ENCODE results near the gene TMC6. TPM values are rescaled to one million over a fixed set of nuclear protein-coding genes. Genes with fewer than 3 reads are reported as not detected.
"Not testable (repeated sequence)": the region's sequence is repeated elsewhere in the genome, so short reads cannot be mapped to it uniquely, and the experiment has no call there.

Gene TMC6
- total RNA-seq, 1 donor from 2014 or later, result 86.4 TPM

DNA sequence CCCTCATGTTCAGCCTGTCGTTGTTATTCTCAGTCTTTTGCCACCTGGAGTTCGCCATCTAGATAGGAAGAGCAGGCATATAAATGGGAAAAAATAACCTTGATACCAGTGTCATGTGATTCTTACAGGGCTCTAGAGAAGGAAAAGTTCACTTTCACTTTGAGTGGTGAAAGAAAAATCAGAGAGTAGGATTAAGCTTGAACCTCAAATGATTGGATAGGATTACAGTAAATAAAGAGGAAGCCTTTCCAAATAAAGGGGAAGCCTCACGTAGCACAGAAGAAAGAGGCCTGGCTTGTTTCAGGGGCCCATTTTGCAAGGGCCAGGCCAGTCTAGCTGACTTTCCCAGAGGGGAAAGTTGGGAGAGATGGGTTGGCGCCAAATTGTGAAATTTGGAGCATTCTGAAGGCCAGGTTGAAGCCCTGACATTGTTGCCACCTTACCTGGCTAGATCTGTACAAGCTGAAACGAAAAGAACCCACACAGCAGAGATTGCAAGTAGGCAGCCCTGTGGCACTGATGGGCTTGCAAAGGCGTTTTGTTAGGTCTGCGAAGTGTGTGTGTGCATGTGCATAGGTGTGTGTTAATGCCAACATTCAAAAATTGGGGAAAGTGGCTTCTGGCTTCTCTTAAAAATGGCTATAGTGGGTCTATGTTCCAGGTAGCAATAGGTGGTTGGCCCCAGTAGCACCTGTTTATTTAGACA is 38.8 kb downstream of the TMC6 start:
- TF ChIP-seq, protein P1, sequence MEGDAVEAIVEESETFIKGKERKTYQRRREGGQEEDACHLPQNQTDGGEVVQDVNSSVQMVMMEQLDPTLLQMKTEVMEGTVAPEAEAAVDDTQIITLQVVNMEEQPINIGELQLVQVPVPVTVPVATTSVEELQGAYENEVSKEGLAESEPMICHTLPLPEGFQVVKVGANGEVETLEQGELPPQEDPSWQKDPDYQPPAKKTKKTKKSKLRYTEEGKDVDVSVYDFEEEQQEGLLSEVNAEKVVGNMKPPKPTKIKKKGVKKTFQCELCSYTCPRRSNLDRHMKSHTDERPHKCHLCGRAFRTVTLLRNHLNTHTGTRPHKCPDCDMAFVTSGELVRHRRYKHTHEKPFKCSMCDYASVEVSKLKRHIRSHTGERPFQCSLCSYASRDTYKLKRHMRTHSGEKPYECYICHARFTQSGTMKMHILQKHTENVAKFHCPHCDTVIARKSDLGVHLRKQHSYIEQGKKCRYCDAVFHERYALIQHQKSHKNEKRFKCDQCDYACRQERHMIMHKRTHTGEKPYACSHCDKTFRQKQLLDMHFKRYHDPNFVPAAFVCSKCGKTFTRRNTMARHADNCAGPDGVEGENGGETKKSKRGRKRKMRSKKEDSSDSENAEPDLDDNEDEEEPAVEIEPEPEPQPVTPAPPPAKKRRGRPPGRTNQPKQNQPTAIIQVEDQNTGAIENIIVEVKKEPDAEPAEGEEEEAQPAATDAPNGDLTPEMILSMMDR (IDR thresholded peaks at IDR 0.05; ENCODE audit: unreplicated experiment), result no peak
- DNase-seq (ENCODE audit: low spot score in 2 of 2, unreplicated experiment in 2 of 2), result no peak
- no peaks in the 10 kb centered on the region for H3K4me1 Mint-ChIP-seq
- no peak overlapping the region for H3K4me3 Mint-ChIP-seq
- no peaks in the 10 kb centered on the region for H3K9me3 Mint-ChIP-seq
- H3K36me3 Mint-ChIP-seq, result peaks cover 46% of the 10 kb centered on the region
- H3K27ac Mint-ChIP-seq, result no peak overlapping the region
- no peaks in the 10 kb centered on the region for H3K27me3 Mint-ChIP-seq (ENCODE audit: low read depth)

DNA sequence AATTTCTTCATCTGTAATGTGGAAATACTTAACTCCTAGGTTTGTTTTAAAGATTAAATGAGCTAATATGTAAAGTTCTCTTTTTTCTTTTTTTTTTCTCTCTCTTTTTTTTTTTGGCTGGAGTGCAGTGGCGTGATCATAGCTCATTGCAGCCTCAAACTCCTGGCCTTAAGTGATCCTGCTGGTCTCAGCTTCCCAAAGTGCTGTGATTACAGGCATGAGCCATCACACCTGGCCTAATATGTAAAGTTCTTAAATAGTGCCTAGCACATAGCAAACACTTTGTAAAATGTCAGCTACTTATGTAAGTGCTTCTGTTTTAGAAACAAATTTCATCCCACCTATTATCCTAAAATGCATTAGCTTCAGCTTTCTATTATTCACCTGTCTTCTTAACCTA is 40.0 kb downstream of the TMC6 start:
- no peaks in the 10 kb centered on the region for H3K4me1 Mint-ChIP-seq
- H3K27ac Mint-ChIP-seq, result no peak overlapping the region
- H3K36me3 Mint-ChIP-seq, result peaks cover 39% of the 10 kb centered on the region
- DNase-seq (ENCODE audit: low spot score in 2 of 2, unreplicated experiment in 2 of 2), result no peak
- H3K27me3 Mint-ChIP-seq (ENCODE audit: low read depth), result no peaks in the 10 kb centered on the region
- TF ChIP-seq, protein P1 (IDR thresholded peaks at IDR 0.05; ENCODE audit: unreplicated experiment), result no peak
- no peak overlapping the region for H3K4me3 Mint-ChIP-seq
- no peaks in the 10 kb centered on the region for H3K9me3 Mint-ChIP-seq

DNA sequence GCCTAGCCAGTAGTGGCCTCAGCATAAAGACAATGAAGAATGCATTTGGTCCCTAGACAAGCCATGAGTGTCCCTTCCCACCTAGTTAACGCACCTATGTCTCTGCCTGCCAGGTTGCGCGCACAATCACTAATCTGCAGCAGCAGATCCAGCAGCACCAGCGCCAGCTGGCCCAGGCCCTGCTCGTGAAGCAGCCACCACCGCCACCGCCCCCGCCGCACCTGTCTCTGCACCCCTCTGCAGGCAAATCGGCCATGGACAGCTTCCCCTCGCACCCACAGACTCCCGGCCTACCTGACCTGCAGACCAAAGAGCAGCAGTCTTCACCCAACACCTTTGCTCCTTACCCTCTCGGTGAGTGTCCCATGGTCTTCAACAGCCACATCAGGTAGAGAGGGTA is 41.8 kb downstream of the TMC6 start:
- Mint-ChIP-seq H3K27ac (no peak overlapping the region), H3K4me1 (peaks cover 4% of the 10 kb centered on the region), H3K9me3 (no peaks in the 10 kb centered on the region), H3K27me3 (ENCODE audit: low read depth) (no peaks in the 10 kb centered on the region), H3K36me3 (peaks cover 25% of the 10 kb centered on the region), H3K4me3 (no peak overlapping the region)
- no peak for DNase-seq (ENCODE audit: low spot score in 2 of 2, unreplicated experiment in 2 of 2)
- TF ChIP-seq, protein P1 (IDR thresholded peaks at IDR 0.05; ENCODE audit: unreplicated experiment), result no peak

DNA sequence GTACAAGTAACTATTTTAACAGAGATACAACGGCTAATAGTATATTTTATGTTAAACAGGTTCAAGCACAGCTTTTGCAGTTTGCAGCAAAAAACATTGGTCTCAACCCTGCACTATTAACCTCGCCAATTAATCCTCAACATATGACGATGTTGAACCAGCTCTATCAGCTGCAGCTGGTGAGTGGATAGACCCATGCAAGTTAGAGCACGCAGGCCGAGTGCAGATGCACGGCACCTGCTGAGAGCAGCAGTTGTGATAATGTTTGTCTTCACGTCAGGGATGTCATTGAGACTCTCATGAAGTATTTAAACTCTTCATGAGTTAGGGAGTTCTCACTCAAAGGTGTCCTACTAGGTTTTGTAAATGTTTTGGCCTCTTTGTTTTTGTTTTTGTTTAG is 45.6 kb downstream of the TMC6 start:
- H3K27me3 Mint-ChIP-seq (ENCODE audit: low read depth), result no peaks in the 10 kb centered on the region
- H3K4me1 Mint-ChIP-seq, result peaks cover 4% of the 10 kb centered on the region
- DNase-seq (ENCODE audit: low spot score in 2 of 2, unreplicated experiment in 2 of 2), result no peak
- H3K4me3 Mint-ChIP-seq, result no peak overlapping the region
- H3K9me3 Mint-ChIP-seq, result no peaks in the 10 kb centered on the region
- no peak overlapping the region for H3K27ac Mint-ChIP-seq
- TF ChIP-seq, protein P1 (IDR thresholded peaks at IDR 0.05; ENCODE audit: unreplicated experiment), result no peak
- H3K36me3 Mint-ChIP-seq, result peaks cover 27% of the 10 kb centered on the region

DNA sequence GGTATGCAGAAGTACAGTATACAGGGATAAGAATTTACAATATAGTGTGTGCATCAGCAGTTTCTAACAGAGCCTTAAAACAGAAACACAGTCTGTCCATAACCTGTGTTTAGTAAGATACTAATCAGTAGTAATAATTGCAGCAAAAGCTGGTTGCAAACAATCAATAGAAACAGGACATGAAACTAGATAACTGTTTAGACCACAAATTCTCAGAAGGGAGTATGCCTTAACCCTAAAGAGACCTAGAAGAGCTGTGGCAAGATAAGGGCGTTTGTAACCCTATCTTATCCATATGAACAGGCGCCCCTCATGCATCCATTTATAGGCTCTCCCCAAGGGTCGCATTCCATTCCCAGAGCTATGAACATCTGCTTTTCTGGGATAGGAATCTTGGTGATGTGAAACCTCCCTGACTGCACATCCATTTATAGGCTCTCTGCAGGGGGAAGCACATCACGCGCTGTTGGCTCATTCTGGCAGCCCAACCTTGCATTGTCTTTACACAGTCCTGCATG is 46.1 kb downstream of the TMC6 start:
- H3K36me3 Mint-ChIP-seq, result peaks cover 28% of the 10 kb centered on the region
- DNase-seq (ENCODE audit: low spot score in 2 of 2, unreplicated experiment in 2 of 2); H3K4me3 Mint-ChIP-seq; H3K27me3 Mint-ChIP-seq (ENCODE audit: low read depth); H3K9me3 Mint-ChIP-seq; H3K27ac Mint-ChIP-seq; H3K4me1 Mint-ChIP-seq: not testable (repeated sequence)

DNA sequence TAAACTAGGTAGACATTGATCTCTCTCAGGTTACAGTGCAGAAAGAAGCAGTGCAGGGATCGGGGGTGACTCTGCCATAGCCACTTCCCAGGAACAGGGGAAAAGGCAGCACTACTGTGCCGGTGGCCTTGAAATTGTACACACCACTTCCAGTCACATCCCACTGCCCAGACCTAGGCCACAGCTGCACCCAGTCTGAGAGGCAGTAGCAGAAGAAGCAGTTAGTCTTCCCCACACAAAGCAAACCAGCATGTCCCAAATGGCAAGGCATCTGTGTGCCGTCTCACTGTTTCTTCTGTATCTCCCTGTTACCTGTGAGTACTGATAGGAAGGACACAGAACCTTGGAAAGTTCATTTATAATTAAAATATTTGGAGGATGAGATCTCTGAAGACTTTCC is 47.0 kb downstream of the TMC6 start:
- no peaks in the 10 kb centered on the region for H3K27me3 Mint-ChIP-seq (ENCODE audit: low read depth)
- TF ChIP-seq, protein P1 (IDR thresholded peaks at IDR 0.05; ENCODE audit: unreplicated experiment), result no peak
- peaks cover 25% of the 10 kb centered on the region for H3K36me3 Mint-ChIP-seq
- H3K27ac Mint-ChIP-seq, result no peak overlapping the region
- H3K4me1 Mint-ChIP-seq, result peaks cover 4% of the 10 kb centered on the region
- no peaks in the 10 kb centered on the region for H3K9me3 Mint-ChIP-seq
- H3K4me3 Mint-ChIP-seq, result no peak overlapping the region
- DNase-seq (ENCODE audit: low spot score in 2 of 2, unreplicated experiment in 2 of 2), result no peak

All from mesothelial cell of epicardium (in vitro differentiated cells).